Endothelial cell of umbilical vein (primary cell): ENCODE data around the gene MOCS1. TPM values are rescaled to one million over a fixed set of nuclear protein-coding genes. Genes with fewer than 3 reads are reported as not detected.
"Not testable (repeated sequence)": the region's sequence is repeated elsewhere in the genome, so short reads cannot be mapped to it uniquely, and the experiment has no call there.

Experiments
- BruUV-seq: library from RNA; stranded (reverse); fragments of 400-500 nt; replicated peaks from 2 replicates; lab custom pipeline; 2021; lab: Mats Ljungman, UMichigan
- CTCF ChIA-PET: fragments of 300-600, 350-600 bp; sonication (Branson Sonifier 250); formaldehyde crosslinking; loops from one replicate; lab custom pipeline; 2021; ENCODE audit warnings: antibody characterized with exemption, inconsistent platforms; lab: Charles Lee
- POLR2A ChIA-PET: fragments of 300-600, 350-600 bp; sonication (Branson Sonifier 250); formaldehyde crosslinking; loops from one replicate; lab custom pipeline; 2021; ENCODE audit warnings: antibody characterized with exemption, inconsistent platforms; lab: Charles Lee
- DNase-seq: peaks from one replicate; pipeline ENCODE4 v3.0.0-alpha.2; 2011; ENCODE audit warnings: low read depth, low spot score
- FAIRE-seq: peaks from 2 replicates; lab custom pipeline; 2011; peaks lifted over from hg19 to GRCh38; lab: Jason Lieb, UNC
- H2AFZ ChIP-seq: 2 replicates; pipeline ENCODE4 v1.6.0; 2012; ENCODE audit warnings: low read depth, low read length, control low read depth, inconsistent platforms
- H3K27ac ChIP-seq: 2 replicates; pipeline ENCODE4 v1.5.1; 2011; ENCODE audit warnings: low read depth, mild to moderate bottlenecking, control low read depth, low read length, moderate library complexity; ENCODE audit not compliant: insufficient read depth
- H3K27me3 ChIP-seq, 2 experiments: 2 replicates each; pipeline versions ENCODE4 v1.6.0 to v1.6.1; 2011; ENCODE audit warnings: low read length in 2 of 2, mixed read lengths in 1 of 2; ENCODE audit not compliant: control insufficient read depth in 2 of 2, insufficient read depth in 2 of 2
- H3K36me3 ChIP-seq, 2 experiments: 2 replicates in 1 of 2; 3 replicates in 1 of 2; pipeline ENCODE4 v1.5.1; 2011; ENCODE audit warnings: low read length in 2 of 2, mild to moderate bottlenecking in 1 of 2, moderate library complexity in 1 of 2; ENCODE audit not compliant: control insufficient read depth in 2 of 2, insufficient read depth in 2 of 2; ENCODE audit errors: extremely low read depth in 1 of 2
- H3K4me1 ChIP-seq: 3 replicates; pipeline ENCODE4 v1.5.1; 2011; ENCODE audit warnings: mild to moderate bottlenecking, low read length; ENCODE audit not compliant: control insufficient read depth, insufficient read depth; ENCODE audit errors: extremely low read depth
- H3K4me2 ChIP-seq: 2 replicates; pipeline ENCODE4 v1.6.1; 2011; ENCODE audit warnings: low read length, control low read depth, mixed read lengths; ENCODE audit not compliant: insufficient read depth
- H3K4me3 ChIP-seq, 3 experiments: fragments of 200-600 bp in 1 of 3; sonication (generic), shearing (Covaris generic) in 1 of 3; replicated peaks in 1 of 3; 2 replicates each; pipeline ENCODE4 v1.5.1; 2011 to 2016; ENCODE audit warnings: control low read depth in 3 of 3, low read length in 3 of 3, mild to moderate bottlenecking in 2 of 3, inconsistent platforms in 1 of 3, low read depth in 1 of 3, moderate library complexity in 1 of 3; ENCODE audit not compliant: insufficient read depth in 1 of 3
- H3K79me2 ChIP-seq: 2 replicates; pipeline ENCODE4 v1.6.0; 2012; ENCODE audit warnings: low read length, inconsistent platforms; ENCODE audit not compliant: control insufficient read depth, insufficient read depth
- H3K9ac ChIP-seq: replicated peaks from 2 replicates; pipeline ENCODE3; 2011; ENCODE audit warnings: low read length, control low read depth; ENCODE audit not compliant: insufficient read depth; ENCODE audit errors: extremely low read depth
- H3K9me1 ChIP-seq: replicated peaks from 3 replicates; pipeline ENCODE4 v1.6.0; 2011; ENCODE audit warnings: mild to moderate bottlenecking, low read length; ENCODE audit not compliant: control insufficient read depth, insufficient read depth; ENCODE audit errors: extremely low read depth
- H3K9me3 ChIP-seq: replicated peaks from 2 replicates; pipeline ENCODE4 v1.5.1; 2012; ENCODE audit warnings: low read length, inconsistent platforms; ENCODE audit not compliant: control insufficient read depth, insufficient read depth
- H4K20me1 ChIP-seq: replicated peaks from 2 replicates; pipeline ENCODE3; 2011; ENCODE audit warnings: mild to moderate bottlenecking, low read length; ENCODE audit not compliant: control insufficient read depth, insufficient read depth; ENCODE audit errors: extremely low read depth
- CTCF ChIP-seq, 2 donors: IDR thresholded peaks; 1 replicate in 1 of 2; 2 replicates in 1 of 2; pipeline ENCODE4 v1.5.1; 2011; ENCODE audit warnings: low read length in 2 of 2, mild to moderate bottlenecking in 2 of 2, moderate library complexity in 2 of 2, control low read depth in 1 of 2, inconsistent platforms in 1 of 2, low read depth in 1 of 2; ENCODE audit not compliant: insufficient read depth in 1 of 2; ENCODE audit errors: extremely low read depth in 1 of 2
- EZH2 ChIP-seq: IDR thresholded peaks from 2 replicates; pipeline ENCODE4 v1.6.1; 2012; ENCODE audit warnings: borderline replicate concordance, low read depth, mild to moderate bottlenecking, moderate library complexity, low read length, inconsistent platforms; ENCODE audit not compliant: severe bottlenecking
- FOS ChIP-seq: IDR thresholded peaks from 2 replicates; pipeline ENCODE4 v1.6.1; 2011; ENCODE audit warnings: mild to moderate bottlenecking, low read length, moderate library complexity, borderline replicate concordance; ENCODE audit not compliant: insufficient read depth
- GATA2 ChIP-seq: IDR thresholded peaks from 2 replicates; pipeline ENCODE4 v1.7.0; 2011; ENCODE audit warnings: low read depth, mild to moderate bottlenecking, moderate library complexity, mixed read lengths, low read length; ENCODE audit not compliant: insufficient read length, insufficient read depth
- JUN ChIP-seq: IDR thresholded peaks from 2 replicates; pipeline ENCODE4 v1.6.1; 2011; ENCODE audit warnings: borderline replicate concordance, low read depth; ENCODE audit not compliant: insufficient read length, insufficient read depth
- MAX ChIP-seq: IDR thresholded peaks from 2 replicates; pipeline ENCODE4 v1.6.1; 2011; ENCODE audit not compliant: insufficient read depth, insufficient read length
- MYC ChIP-seq: IDR thresholded peaks from one replicate; pipeline ENCODE4 v1.6.1; 2011; ENCODE audit warnings: mild to moderate bottlenecking, low read depth, low read length
- POLR2A ChIP-seq: IDR thresholded peaks from 2 replicates; pipeline ENCODE4 v1.6.1; 2012; ENCODE audit warnings: low read depth, mild to moderate bottlenecking, control low read depth, low read length
- POLR2AphosphoS5 ChIP-seq: IDR thresholded peaks from 2 replicates; pipeline ENCODE4 v1.6.1; 2012; ENCODE audit warnings: low read depth, mild to moderate bottlenecking, control low read depth, low read length, moderate library complexity; ENCODE audit not compliant: insufficient read depth
- dilution Hi-C: fragments of 300-500 bp; cut with MboI; formaldehyde crosslinking; loops from one replicate; pipeline ENCODE4 v1.15.0; 2019; ENCODE audit warnings: low sequenced_read_pairs; ENCODE audit not compliant: extremely low pct_ligation_motif_present
- intact Hi-C: fragments of 100-400 bp; cut with micrococcal nuclease; formaldehyde crosslinking; loops from one replicate; pipeline ENCODE4 v1.10.0; 2022
- polyA plus RNA-seq, 4 experiments: library from polyadenylated mRNA; depleted of rRNA in 3 of 4; stranded (reverse) in 3 of 4; unstranded in 1 of 4; fragments of >200 nt; gene quantifications; 2 replicates each; pipeline versions ENCODE4 v1.2.1 to v1.2.3, GENCODE V29; 2011 to 2012; ENCODE audit warnings: missing spikeins in 1 of 4
- total RNA-seq: library from RNA; stranded (reverse); gene quantifications from 2 replicates; pipeline ENCODE4 v1.2.3, GENCODE V29; 2021

MOCS1 gene
- total and polyA plus RNA-seq, 2 donors (not counting 3 experiments of a cell fraction or from before 2014, with no cell fraction given): 8.3 to 12.8 TPM

GRCh38 chr6:39972717-39973116 is 38.5 kb upstream of the MOCS1 start:
- H3K79me2 ChIP-seq, intact Hi-C loops, H3K36me3 ChIP-seq, H4K20me1 ChIP-seq, H3K9me3 ChIP-seq, H3K27me3 ChIP-seq, POLR2A ChIA-PET, dilution Hi-C loops, H3K27ac ChIP-seq, FAIRE-seq, CTCF ChIA-PET, BruUV-seq, H3K4me3 ChIP-seq, DNase-seq, H3K9ac ChIP-seq, H3K4me2 ChIP-seq, H3K9me1 ChIP-seq, H2AFZ ChIP-seq, H3K4me1 ChIP-seq: not testable (repeated sequence)

GRCh38 chr6:39971131-39971530 is 36.9 kb upstream of the MOCS1 start:
- dilution Hi-C loops: not testable (repeated sequence)

GRCh38 chr6:39965751-39966150 is 31.5 kb upstream of the MOCS1 start:
- no peaks in the 10 kb centered on the region for H3K4me1 ChIP-seq
- no peak overlapping the region for H3K4me2 ChIP-seq
- intact Hi-C loops (no loop called here), dilution Hi-C loops (no loop called here)
- H2AFZ ChIP-seq: no peak overlapping the region
- no peaks in the 10 kb centered on the region for H3K36me3 ChIP-seq
- H3K4me3 ChIP-seq: no peak overlapping the region
- ChIA-PET POLR2A (no interaction called here), CTCF (no interaction called here)
- H3K79me2 ChIP-seq: no peaks in the 10 kb centered on the region
- TF ChIP-seq CTCF (IDR thresholded peaks at IDR 0.05; ENCODE audit: extremely low read depth in 1 of 2, insufficient read depth in 1 of 2, low read depth in 1 of 2, low read length in 2 of 2) (no peak), FOS (no peak), EZH2 (no peak), POLR2A (no peak), MAX (no peak), JUN (no peak), MYC (no peak), POLR2AphosphoS5 (no peak), GATA2 (no peak)
- H3K27me3 ChIP-seq: peaks cover 0 to 4% of the 10 kb centered on the region in 2 experiments
- no peaks in the 10 kb centered on the region for H3K9me1 ChIP-seq
- no TSS peak for BruUV-seq
- H4K20me1 ChIP-seq: no peaks in the 10 kb centered on the region
- H3K9me3 ChIP-seq: no peaks in the 10 kb centered on the region
- H3K27ac ChIP-seq: no peak overlapping the region
- DNase-seq (no peak), FAIRE-seq (no peak)
- no peak overlapping the region for H3K9ac ChIP-seq

More at GRCh38 chr6:39971131-39971530, 36.9 kb upstream of the MOCS1 start:
- H3K4me2 ChIP-seq, H4K20me1 ChIP-seq, CTCF ChIA-PET, H3K27ac ChIP-seq, POLR2A ChIA-PET, H3K4me3 ChIP-seq, H3K9ac ChIP-seq, FAIRE-seq, H3K9me3 ChIP-seq, H2AFZ ChIP-seq, H3K27me3 ChIP-seq, intact Hi-C loops, H3K9me1 ChIP-seq, H3K36me3 ChIP-seq, H3K79me2 ChIP-seq, DNase-seq, BruUV-seq, H3K4me1 ChIP-seq: not testable (repeated sequence)
